K562 (cell line): ENCODE measurements around the gene TNNT1. TPM values are rescaled to one million over a fixed set of nuclear protein-coding genes. Genes with fewer than 3 reads are reported as not detected.

Experiments
- CBFB ChIP-seq: sonication (generic); formaldehyde crosslinking; IDR thresholded peaks from 2 replicates; pipeline ENCODE4 v1.4.0; 2020; ENCODE audit warnings: mild to moderate bottlenecking, missing genetic modification reagents
- CBX8 ChIP-seq: fragments of 200-600 bp; sonication (generic); IDR thresholded peaks from 2 replicates; pipeline ENCODE4 v1.6.1; 2012; ENCODE audit warnings: borderline replicate concordance, mixed run types, low read depth, mild to moderate bottlenecking, moderate library complexity, mixed read lengths, low read length, control low read depth, inconsistent platforms; ENCODE audit not compliant: poor library complexity, severe bottlenecking; ENCODE audit errors: extremely low read depth
- CXXC5 ChIP-seq: fragments of 250-450 bp; sonication (Bioruptor Pico); IDR thresholded peaks from 2 replicates; pipeline ENCODE4 v1.8.0; 2022; ENCODE audit warnings: inconsistent platforms, mild to moderate bottlenecking, moderate library complexity
- FOXJ2 ChIP-seq: fragments of 200-800 bp; sonication (Bioruptor generic); IDR thresholded peaks from 2 replicates; pipeline ENCODE4 v1.6.1; 2016; ENCODE audit warnings: missing genetic modification characterization, missing compliant biosample characterization
- GATAD2B ChIP-seq: fragments of 450-650 bp; IDR thresholded peaks from 2 replicates; pipeline ENCODE4 v1.6.1; 2017; ENCODE audit warnings: mild to moderate bottlenecking, borderline replicate concordance
- JUNB ChIP-seq: fragments of 450-650 bp; formaldehyde crosslinking; conservative IDR thresholded peaks from 2 replicates; pipeline ENCODE4 v1.4.0; 2020; ENCODE audit warnings: mild to moderate bottlenecking
- MCM5 ChIP-seq: fragments of 450-650 bp; IDR thresholded peaks from 2 replicates; pipeline ENCODE4 v1.6.1; 2016; ENCODE audit warnings: low read depth
- POLR2A ChIP-seq: fragments of 450-650 bp; conservative IDR thresholded peaks from 2 replicates; pipeline ENCODE4 v1.6.1; 2016
- POLR2AphosphoS5 ChIP-seq: IDR thresholded peaks from 2 replicates; pipeline ENCODE4 v1.6.1; 2011; ENCODE audit warnings: mild to moderate bottlenecking, low read depth, low read length, moderate library complexity; ENCODE audit not compliant: control insufficient read depth, insufficient read depth
- POLR3A ChIP-seq: IDR thresholded peaks from 2 replicates; pipeline ENCODE4 v1.6.1; 2011; ENCODE audit warnings: borderline replicate concordance, mild to moderate bottlenecking, moderate library complexity; ENCODE audit not compliant: insufficient read length, insufficient read depth; ENCODE audit errors: extremely low read depth
- SAP30 ChIP-seq: fragments of 200-600 bp; sonication (generic); IDR thresholded peaks from 2 replicates; pipeline ENCODE4 v1.6.1; 2012; ENCODE audit warnings: borderline replicate concordance, low read depth, mild to moderate bottlenecking, moderate library complexity, low read length, control low read depth, inconsistent platforms; ENCODE audit not compliant: insufficient read depth, poor library complexity, severe bottlenecking
- SETDB1 ChIP-seq: IDR thresholded peaks from one replicate; pipeline ENCODE4 v1.6.1; 2012; ENCODE audit warnings: low read length, control low read depth, inconsistent platforms
- WHSC1 ChIP-seq: IDR thresholded peaks from one replicate; pipeline ENCODE4 v1.6.1; 2012; ENCODE audit warnings: low read length, control low read depth, inconsistent platforms
- ZFX ChIP-seq: sonication (generic); formaldehyde crosslinking; IDR thresholded peaks from 2 replicates; pipeline ENCODE4 v1.8.0; 2022; ENCODE audit warnings: mild to moderate bottlenecking, missing genetic modification reagents, moderate library complexity
- ZNF184 ChIP-seq: sonication (generic); formaldehyde crosslinking; IDR thresholded peaks from 2 replicates; pipeline ENCODE4 v1.5.0; 2020; ENCODE audit warnings: missing genetic modification reagents
- ZNF239 ChIP-seq: fragments of 250-450 bp; sonication (Bioruptor Pico); IDR thresholded peaks from 2 replicates; pipeline ENCODE4 v1.4.0; 2020; ENCODE audit warnings: mild to moderate bottlenecking
- ZNF445 ChIP-seq: fragments of 250-450 bp; sonication (Bioruptor Pico); IDR thresholded peaks from 2 replicates; pipeline ENCODE4 v1.4.0; 2020; ENCODE audit warnings: low read depth, mild to moderate bottlenecking, moderate library complexity
- ZNF57 ChIP-seq: fragments of 450-650 bp; formaldehyde crosslinking; IDR thresholded peaks from 2 replicates; pipeline ENCODE4 v1.4.0; 2020; ENCODE audit warnings: mild to moderate bottlenecking, moderate library complexity
- ZNF707 ChIP-seq: fragments of 250-450 bp; sonication (Bioruptor Pico); conservative IDR thresholded peaks from 2 replicates; pipeline ENCODE4 v1.8.0; 2022; ENCODE audit warnings: inconsistent platforms, mild to moderate bottlenecking, moderate library complexity
- ZNF76 ChIP-seq: fragments of 250-450 bp; sonication (Bioruptor Pico); IDR thresholded peaks from 2 replicates; pipeline ENCODE4 v1.4.0; 2020; ENCODE audit warnings: mild to moderate bottlenecking, moderate library complexity, borderline replicate concordance
- ZNF764 ChIP-seq: fragments of 250-450 bp; sonication (Bioruptor Pico); IDR thresholded peaks from 2 replicates; pipeline ENCODE4 v1.4.0; 2020; ENCODE audit warnings: low read depth, mild to moderate bottlenecking, moderate library complexity
- polyA plus RNA-seq, 8 experiments: library from polyadenylated mRNA; depleted of rRNA in 4 of 8; stranded (reverse) in 5 of 8; unstranded in 3 of 8; fragments of >200 nt; fragmentation: Nextera tagmentation in 2 of 8; fragmentation: Illumina TruSeq in 1 of 8; extraction: Ambion mirVana in 2 of 8; extraction: Trizol in 1 of 8; gene quantifications; 2 replicates each; pipeline versions ENCODE4 v1.2.1 to v1.2.3, GENCODE V29; 2011 to 2014; ENCODE audit warnings: inconsistent platforms in 1 of 8, missing spikeins in 1 of 8
- total RNA-seq, 7 experiments: library from RNA; depleted of rRNA in 6 of 7; stranded (reverse); fragments of >200 nt in 6 of 7; fragmentation: Illumina TruSeq in 2 of 7; extraction: Trizol in 2 of 7; gene quantifications; 2 replicates each; pipeline versions ENCODE4 v1.2.1 to v1.2.3, GENCODE V29; 2011 to 2021; ENCODE audit warnings: low replicate concordance in 1 of 7
- TF ChIP-seq, protein P1 (sequence below): sonication (generic); formaldehyde crosslinking; IDR thresholded peaks from 2 replicates; pipeline ENCODE4 v1.8.0; 2022; ENCODE audit warnings: mild to moderate bottlenecking, missing genetic modification reagents, borderline replicate concordance
- TF ChIP-seq, protein P2 (sequence below): fragments of 150-350 bp; conservative IDR thresholded peaks from 2 replicates; pipeline ENCODE4 v1.6.1; 2014; ENCODE audit warnings: low read length
- TF ChIP-seq, protein P3 (sequence below): sonication (generic); formaldehyde crosslinking; IDR thresholded peaks from 2 replicates; pipeline ENCODE4 v1.9.0; 2022; ENCODE audit warnings: mild to moderate bottlenecking, missing genetic modification reagents

The TNNT1 gene
- total and polyA plus RNA-seq, 9 of the 15 experiments (the other 6 are each of a cell fraction or from before 2014, with no cell fraction given) = 31.8 to 390 (median 227) TPM

- TF ChIP-seq ZNF764 (CRISPR knock-in tag) (no peak), MCM5 (no peak), ZNF239 (CRISPR knock-in tag) (no peak), CBX8 (no peak), ZNF445 (CRISPR knock-in tag) (0 out of 2 replicates have a peak, but pooled peaks have one; percentile 43), JUNB (CRISPR knock-in tag) (no peak), CBFB (no peak), WHSC1 (no peak), POLR2AphosphoS5 (no peak), POLR3A (no peak), ZNF57 (no peak), POLR2A (no peak), ZNF76 (no peak), FOXJ2 (peak; percentile 96), ZNF707 (CRISPR knock-in tag) (peak; percentile 55; the same call in 1 of the 2 replicates), SETDB1 (no peak), ZNF184 (CRISPR knock-in tag) (no peak), ZFX (CRISPR knock-in tag) (no peak), CXXC5 (CRISPR knock-in tag) (peak; percentile 11; the same call in 1 of the 2 replicates), GATAD2B (no peak), SAP30 (peak; percentile 63)
- TF ChIP-seq, protein P1, sequence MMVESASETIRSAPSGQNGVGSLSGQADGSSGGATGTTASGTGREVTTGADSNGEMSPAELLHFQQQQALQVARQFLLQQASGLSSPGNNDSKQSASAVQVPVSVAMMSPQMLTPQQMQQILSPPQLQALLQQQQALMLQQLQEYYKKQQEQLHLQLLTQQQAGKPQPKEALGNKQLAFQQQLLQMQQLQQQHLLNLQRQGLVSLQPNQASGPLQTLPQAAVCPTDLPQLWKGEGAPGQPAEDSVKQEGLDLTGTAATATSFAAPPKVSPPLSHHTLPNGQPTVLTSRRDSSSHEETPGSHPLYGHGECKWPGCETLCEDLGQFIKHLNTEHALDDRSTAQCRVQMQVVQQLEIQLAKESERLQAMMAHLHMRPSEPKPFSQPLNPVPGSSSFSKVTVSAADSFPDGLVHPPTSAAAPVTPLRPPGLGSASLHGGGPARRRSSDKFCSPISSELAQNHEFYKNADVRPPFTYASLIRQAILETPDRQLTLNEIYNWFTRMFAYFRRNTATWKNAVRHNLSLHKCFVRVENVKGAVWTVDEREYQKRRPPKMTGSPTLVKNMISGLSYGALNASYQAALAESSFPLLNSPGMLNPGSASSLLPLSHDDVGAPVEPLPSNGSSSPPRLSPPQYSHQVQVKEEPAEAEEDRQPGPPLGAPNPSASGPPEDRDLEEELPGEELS = no peak
- TF ChIP-seq, protein P2, sequence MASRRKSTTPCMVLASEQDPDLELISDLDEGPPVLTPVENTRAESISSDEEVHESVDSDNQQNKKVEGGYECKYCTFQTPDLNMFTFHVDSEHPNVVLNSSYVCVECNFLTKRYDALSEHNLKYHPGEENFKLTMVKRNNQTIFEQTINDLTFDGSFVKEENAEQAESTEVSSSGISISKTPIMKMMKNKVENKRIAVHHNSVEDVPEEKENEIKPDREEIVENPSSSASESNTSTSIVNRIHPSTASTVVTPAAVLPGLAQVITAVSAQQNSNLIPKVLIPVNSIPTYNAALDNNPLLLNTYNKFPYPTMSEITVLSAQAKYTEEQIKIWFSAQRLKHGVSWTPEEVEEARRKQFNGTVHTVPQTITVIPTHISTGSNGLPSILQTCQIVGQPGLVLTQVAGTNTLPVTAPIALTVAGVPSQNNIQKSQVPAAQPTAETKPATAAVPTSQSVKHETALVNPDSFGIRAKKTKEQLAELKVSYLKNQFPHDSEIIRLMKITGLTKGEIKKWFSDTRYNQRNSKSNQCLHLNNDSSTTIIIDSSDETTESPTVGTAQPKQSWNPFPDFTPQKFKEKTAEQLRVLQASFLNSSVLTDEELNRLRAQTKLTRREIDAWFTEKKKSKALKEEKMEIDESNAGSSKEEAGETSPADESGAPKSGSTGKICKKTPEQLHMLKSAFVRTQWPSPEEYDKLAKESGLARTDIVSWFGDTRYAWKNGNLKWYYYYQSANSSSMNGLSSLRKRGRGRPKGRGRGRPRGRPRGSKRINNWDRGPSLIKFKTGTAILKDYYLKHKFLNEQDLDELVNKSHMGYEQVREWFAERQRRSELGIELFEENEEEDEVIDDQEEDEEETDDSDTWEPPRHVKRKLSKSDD = no peak
- TF ChIP-seq, protein P3, sequence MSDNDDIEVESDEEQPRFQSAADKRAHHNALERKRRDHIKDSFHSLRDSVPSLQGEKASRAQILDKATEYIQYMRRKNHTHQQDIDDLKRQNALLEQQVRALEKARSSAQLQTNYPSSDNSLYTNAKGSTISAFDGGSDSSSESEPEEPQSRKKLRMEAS (CRISPR knock-in tag) = peak; percentile 49; the same call in 1 of the 2 replicates
Observed at GRCh38 chr19:55166530-55167268, 17.7 kb upstream of the TNNT1 start, which contains the start of gene DNAAF3 (continued).
